GM12878 (cell line): ENCODE results near the gene EGR1. TPM values are rescaled to one million over a fixed set of nuclear protein-coding genes. Genes with fewer than 3 reads are reported as not detected.

ENCODE experiments used
- BCL11A ChIP-seq: IDR thresholded peaks from 2 replicates; pipeline ENCODE4 v1.6.1; 2011; ENCODE audit warnings: low read depth, low read length
- BCLAF1 ChIP-seq: fragments of 450-650 bp; IDR thresholded peaks from 2 replicates; pipeline ENCODE4 v1.6.1; 2017; ENCODE audit warnings: antibody characterized with exemption, mild to moderate bottlenecking, moderate library complexity
- BMI1 ChIP-seq: fragments of 450-650 bp; IDR thresholded peaks from 2 replicates; pipeline ENCODE4 v1.6.1; 2016; ENCODE audit warnings: mild to moderate bottlenecking, moderate library complexity, borderline replicate concordance
- CREB1 ChIP-seq: IDR thresholded peaks from 2 replicates; pipeline ENCODE4 v1.6.1; 2012; ENCODE audit warnings: low read depth, mild to moderate bottlenecking, inconsistent platforms
- CREM ChIP-seq: IDR thresholded peaks from 2 replicates; pipeline ENCODE4 v1.6.1; 2014; ENCODE audit warnings: antibody characterized with exemption, low read depth
- FOS ChIP-seq: IDR thresholded peaks from 3 replicates; pipeline ENCODE4 v1.6.1; 2011; ENCODE audit warnings: borderline replicate concordance; ENCODE audit not compliant: insufficient read length; ENCODE audit errors: extremely low read depth
- GATAD2B ChIP-seq: fragments of 450-650 bp; conservative IDR thresholded peaks from 2 replicates; pipeline ENCODE4 v1.6.1; 2017; ENCODE audit warnings: low read depth, mild to moderate bottlenecking, moderate library complexity
- IKZF2 ChIP-seq, 2 experiments: fragments of 450-650 bp; IDR thresholded peaks; 2 replicates each; pipeline ENCODE4 v1.6.1; 2017; ENCODE audit warnings: mild to moderate bottlenecking in 2 of 2, moderate library complexity in 2 of 2
- KDM1A ChIP-seq: fragments of 200-600 bp; sonication (generic); IDR thresholded peaks from 2 replicates; pipeline ENCODE4 v1.6.1; 2016; ENCODE audit warnings: borderline replicate concordance
- MLLT1 ChIP-seq: fragments of 450-650 bp; IDR thresholded peaks from 2 replicates; pipeline ENCODE4 v1.6.1; 2016; ENCODE audit warnings: mild to moderate bottlenecking
- NFYA ChIP-seq: IDR thresholded peaks from 2 replicates; pipeline ENCODE4 v1.6.1; 2011; ENCODE audit warnings: low read depth, mild to moderate bottlenecking, low read length, improper control_type of control experiment, borderline replicate concordance
- NR2C2 ChIP-seq: IDR thresholded peaks from 2 replicates; pipeline ENCODE4 v1.6.1; 2011; ENCODE audit warnings: borderline replicate concordance, low read depth; ENCODE audit not compliant: control insufficient read depth, insufficient read length
- PML ChIP-seq: IDR thresholded peaks from 2 replicates; pipeline ENCODE4 v1.6.1; 2012; ENCODE audit warnings: low read length, inconsistent platforms
- TBL1XR1 ChIP-seq: IDR thresholded peaks from 2 replicates; pipeline ENCODE4 v1.6.1; 2012; ENCODE audit warnings: low read depth, low read length, improper control_type of control experiment
- ZNF207 ChIP-seq: fragments of 450-650 bp; IDR thresholded peaks from 2 replicates; pipeline ENCODE4 v1.6.1; 2014; ENCODE audit warnings: antibody characterized with exemption, mild to moderate bottlenecking, borderline replicate concordance
- polyA plus RNA-seq, 11 experiments: library from polyadenylated mRNA; depleted of rRNA in 4 of 11; unstranded in 6 of 11; stranded (reverse) in 5 of 11; fragments of >200 nt; fragmentation: Nextera tagmentation in 4 of 11; fragmentation: Illumina TruSeq in 1 of 11; extraction: Ambion mirVana in 4 of 11; extraction: Trizol in 1 of 11; gene quantifications; 1 replicate in 1 of 11; 2 replicates in 10 of 11; pipeline versions ENCODE4 v1.2.1 to v1.2.3, GENCODE V29; 2011 to 2016; ENCODE audit warnings: inconsistent platforms in 2 of 11, missing spikeins in 2 of 11, low read depth in 1 of 11
- total RNA-seq, 4 experiments: library from RNA; depleted of rRNA in 3 of 4; stranded (reverse); fragments of >200 nt in 3 of 4; fragmentation: Illumina TruSeq in 1 of 4; extraction: Trizol in 1 of 4; gene quantifications; 2 replicates each; pipeline versions ENCODE4 v1.2.1 to v1.2.3, GENCODE V29; 2013 to 2021
- TF ChIP-seq, protein P1 (sequence below), 3 experiments: IDR thresholded peaks in 2 of 3; conservative IDR thresholded peaks in 1 of 3; 2 replicates each; pipeline ENCODE4 v1.5.1; 2011; ENCODE audit warnings: low read depth in 3 of 3, low read length in 3 of 3, mild to moderate bottlenecking in 3 of 3, control low read depth in 2 of 3, moderate library complexity in 2 of 3, inconsistent platforms in 1 of 3, mixed read lengths in 1 of 3; ENCODE audit not compliant: control insufficient read depth in 2 of 3, insufficient read depth in 1 of 3; ENCODE audit errors: extremely low read depth in 1 of 3
- TF ChIP-seq, protein P2 (sequence below): fragments of 450-650 bp; IDR thresholded peaks from 2 replicates; pipeline ENCODE4 v1.6.1; 2014; ENCODE audit warnings: mild to moderate bottlenecking
- TF ChIP-seq, protein P3 (sequence below): fragments of 450-650 bp; IDR thresholded peaks from 2 replicates; pipeline ENCODE4 v1.6.1; 2018; ENCODE audit warnings: mild to moderate bottlenecking, low read depth, moderate library complexity; ENCODE audit not compliant: partially characterized antibody

The EGR1 gene
- total and polyA plus RNA-seq, 10 of the 15 experiments (the other 5 are each of a cell fraction or from before 2014, with no cell fraction given), result 0.89 to 7.3 (median 2.5) TPM

- peak; percentile 94 for TF ChIP-seq CREB1
- no peak for TF ChIP-seq NFYA
- peak; percentile 63; the same call in 1 of the 2 replicates for TF ChIP-seq GATAD2B
- peak; percentile 98 for TF ChIP-seq MLLT1
- TF ChIP-seq BCL11A, result no peak
- TF ChIP-seq KDM1A, result no peak
- TF ChIP-seq NR2C2, result no peak
- TF ChIP-seq ZNF207, result no peak; the same call in 1 of the 2 replicates
- TF ChIP-seq CREM, result peak; percentile 90
- TF ChIP-seq, protein P1, sequence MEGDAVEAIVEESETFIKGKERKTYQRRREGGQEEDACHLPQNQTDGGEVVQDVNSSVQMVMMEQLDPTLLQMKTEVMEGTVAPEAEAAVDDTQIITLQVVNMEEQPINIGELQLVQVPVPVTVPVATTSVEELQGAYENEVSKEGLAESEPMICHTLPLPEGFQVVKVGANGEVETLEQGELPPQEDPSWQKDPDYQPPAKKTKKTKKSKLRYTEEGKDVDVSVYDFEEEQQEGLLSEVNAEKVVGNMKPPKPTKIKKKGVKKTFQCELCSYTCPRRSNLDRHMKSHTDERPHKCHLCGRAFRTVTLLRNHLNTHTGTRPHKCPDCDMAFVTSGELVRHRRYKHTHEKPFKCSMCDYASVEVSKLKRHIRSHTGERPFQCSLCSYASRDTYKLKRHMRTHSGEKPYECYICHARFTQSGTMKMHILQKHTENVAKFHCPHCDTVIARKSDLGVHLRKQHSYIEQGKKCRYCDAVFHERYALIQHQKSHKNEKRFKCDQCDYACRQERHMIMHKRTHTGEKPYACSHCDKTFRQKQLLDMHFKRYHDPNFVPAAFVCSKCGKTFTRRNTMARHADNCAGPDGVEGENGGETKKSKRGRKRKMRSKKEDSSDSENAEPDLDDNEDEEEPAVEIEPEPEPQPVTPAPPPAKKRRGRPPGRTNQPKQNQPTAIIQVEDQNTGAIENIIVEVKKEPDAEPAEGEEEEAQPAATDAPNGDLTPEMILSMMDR (IDR thresholded peaks at IDR 0.05 in 2 of 3, conservative IDR thresholded peaks at IDR 0.05 in 1 of 3; ENCODE audit: control insufficient read depth in 2 of 3, extremely low read depth in 1 of 3, insufficient read depth in 1 of 3, low read depth in 3 of 3, low read length in 3 of 3), result peak in 1 of 3 experiments; percentile 18; a peak in 1 of 6 replicates
- peak; percentile 93 for TF ChIP-seq PML
- no peak for TF ChIP-seq IKZF2 (IDR thresholded peaks at IDR 0.05)
- TF ChIP-seq BCLAF1, result peak; percentile 71
- TF ChIP-seq BMI1, result no peak
- TF ChIP-seq TBL1XR1, result no peak; the same call in 1 of the 2 replicates
- TF ChIP-seq FOS, result no peak
- TF ChIP-seq, protein P2, sequence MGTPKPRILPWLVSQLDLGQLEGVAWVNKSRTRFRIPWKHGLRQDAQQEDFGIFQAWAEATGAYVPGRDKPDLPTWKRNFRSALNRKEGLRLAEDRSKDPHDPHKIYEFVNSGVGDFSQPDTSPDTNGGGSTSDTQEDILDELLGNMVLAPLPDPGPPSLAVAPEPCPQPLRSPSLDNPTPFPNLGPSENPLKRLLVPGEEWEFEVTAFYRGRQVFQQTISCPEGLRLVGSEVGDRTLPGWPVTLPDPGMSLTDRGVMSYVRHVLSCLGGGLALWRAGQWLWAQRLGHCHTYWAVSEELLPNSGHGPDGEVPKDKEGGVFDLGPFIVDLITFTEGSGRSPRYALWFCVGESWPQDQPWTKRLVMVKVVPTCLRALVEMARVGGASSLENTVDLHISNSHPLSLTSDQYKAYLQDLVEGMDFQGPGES, result 0 out of 2 replicates have a peak, but pooled peaks have one; percentile 29
- TF ChIP-seq, protein P3, sequence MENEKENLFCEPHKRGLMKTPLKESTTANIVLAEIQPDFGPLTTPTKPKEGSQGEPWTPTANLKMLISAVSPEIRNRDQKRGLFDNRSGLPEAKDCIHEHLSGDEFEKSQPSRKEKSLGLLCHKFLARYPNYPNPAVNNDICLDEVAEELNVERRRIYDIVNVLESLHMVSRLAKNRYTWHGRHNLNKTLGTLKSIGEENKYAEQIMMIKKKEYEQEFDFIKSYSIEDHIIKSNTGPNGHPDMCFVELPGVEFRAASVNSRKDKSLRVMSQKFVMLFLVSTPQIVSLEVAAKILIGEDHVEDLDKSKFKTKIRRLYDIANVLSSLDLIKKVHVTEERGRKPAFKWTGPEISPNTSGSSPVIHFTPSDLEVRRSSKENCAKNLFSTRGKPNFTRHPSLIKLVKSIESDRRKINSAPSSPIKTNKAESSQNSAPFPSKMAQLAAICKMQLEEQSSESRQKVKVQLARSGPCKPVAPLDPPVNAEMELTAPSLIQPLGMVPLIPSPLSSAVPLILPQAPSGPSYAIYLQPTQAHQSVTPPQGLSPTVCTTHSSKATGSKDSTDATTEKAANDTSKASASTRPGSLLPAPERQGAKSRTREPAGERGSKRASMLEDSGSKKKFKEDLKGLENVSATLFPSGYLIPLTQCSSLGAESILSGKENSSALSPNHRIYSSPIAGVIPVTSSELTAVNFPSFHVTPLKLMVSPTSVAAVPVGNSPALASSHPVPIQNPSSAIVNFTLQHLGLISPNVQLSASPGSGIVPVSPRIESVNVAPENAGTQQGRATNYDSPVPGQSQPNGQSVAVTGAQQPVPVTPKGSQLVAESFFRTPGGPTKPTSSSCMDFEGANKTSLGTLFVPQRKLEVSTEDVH, result no peak
These were observed at the start of gene EGR1 (continued) for GRCh38 chr5:138465261-138466124.
